Measurements from ENCODE around the gene LRRC37A. TPM values are rescaled to one million over a fixed set of nuclear protein-coding genes. Genes with fewer than 3 reads are reported as not detected.
"Not testable (repeated sequence)": the region's sequence is repeated elsewhere in the genome, so short reads cannot be mapped to it uniquely, and the experiment has no call there.

Gene LRRC37A
- total RNA-seq, 1 donor from 2014 or later, result 2.6 TPM

DNA sequence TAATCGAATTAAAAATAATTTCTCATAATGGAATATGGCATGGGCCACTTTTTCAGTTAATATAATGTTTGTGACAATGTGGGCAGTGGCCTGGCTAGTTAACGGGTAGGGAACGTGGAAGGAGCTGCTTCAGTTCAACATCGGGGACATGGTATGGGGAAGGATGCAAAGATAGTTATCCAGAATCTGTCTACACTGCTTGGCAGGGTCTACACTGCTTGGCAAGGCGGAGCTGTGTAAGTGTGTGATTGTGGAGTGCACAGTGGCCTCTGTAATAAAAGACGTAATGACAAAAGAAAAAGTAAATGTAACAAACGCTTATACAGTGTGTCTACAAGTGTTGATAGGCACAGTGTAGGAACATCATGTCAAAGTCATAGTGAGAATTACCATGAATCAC, 7.3 kb upstream of the LRRC37A start:
- DNase-seq (ENCODE audit: low spot score), result not testable (repeated sequence)

DNA sequence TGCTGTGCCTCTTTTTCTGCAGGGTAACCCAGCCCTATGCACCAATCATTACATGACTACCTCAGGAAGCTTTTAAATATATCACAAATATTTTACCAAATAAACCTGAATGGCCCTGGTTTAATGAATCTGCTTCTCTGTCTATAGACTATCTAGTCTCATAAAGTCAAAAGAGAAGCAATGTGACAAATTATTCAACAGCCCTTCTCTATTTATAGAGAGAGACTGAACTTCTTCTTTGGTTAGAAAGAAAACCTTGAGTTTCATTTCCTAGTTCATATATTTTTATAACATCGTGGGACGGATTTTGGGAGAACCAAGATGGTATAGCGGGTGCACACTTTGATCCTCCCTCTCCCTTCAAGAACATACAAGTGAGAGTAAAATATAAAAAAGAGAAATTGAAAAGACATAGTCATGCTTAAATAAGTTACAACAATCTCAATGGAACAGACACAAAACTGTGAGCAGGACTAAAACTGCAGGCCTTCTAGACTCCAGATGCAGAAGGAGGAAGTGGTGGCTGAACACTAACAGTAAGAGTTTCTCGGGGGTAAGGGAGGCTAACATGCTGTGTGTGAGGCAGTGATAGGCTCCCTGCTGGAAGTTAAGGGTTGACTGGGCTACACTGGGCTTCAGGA, 3.9 kb upstream of the LRRC37A start:
- not testable (repeated sequence) for DNase-seq (ENCODE audit: low spot score)

DNA sequence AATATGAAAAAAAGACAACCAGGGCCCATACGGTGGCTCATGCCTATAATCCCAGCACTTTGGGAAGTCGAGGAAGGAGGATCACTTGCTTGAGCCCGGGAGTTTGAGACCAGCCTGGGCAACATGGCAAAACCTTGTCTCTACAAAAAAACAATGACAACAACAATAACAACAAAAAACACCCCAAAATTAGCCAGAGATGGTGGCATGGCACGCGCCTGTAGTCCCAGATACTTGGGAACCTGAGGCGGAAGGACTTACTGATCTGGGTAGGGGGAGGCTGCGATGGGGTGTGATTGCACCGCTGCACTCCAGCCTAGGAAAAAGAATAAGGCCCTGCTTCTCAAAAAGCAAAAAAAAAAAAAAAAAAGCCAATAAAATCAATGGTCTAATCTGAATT, 3.3 kb upstream of the LRRC37A start:
- DNase-seq (ENCODE audit: low spot score), result not testable (repeated sequence)

DNA sequence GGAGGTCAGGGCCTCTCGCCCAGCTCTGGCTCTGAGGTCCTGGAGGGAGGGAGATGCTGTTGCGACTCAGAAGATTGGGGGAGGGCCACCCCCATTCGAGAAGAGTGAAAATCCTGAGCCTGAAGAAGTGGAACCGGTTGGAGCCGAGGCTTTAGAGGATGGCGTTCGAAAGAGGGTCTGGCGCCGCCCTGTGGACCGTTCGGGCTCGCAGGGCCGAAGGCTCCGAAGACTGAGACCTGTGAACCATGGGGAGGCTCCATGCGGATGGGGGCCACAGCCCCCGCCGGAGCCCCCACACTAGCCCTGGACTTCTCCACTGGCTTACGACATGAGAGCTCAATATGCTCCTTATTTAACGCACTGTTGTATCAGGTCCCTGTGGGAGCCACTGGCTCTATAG, 46.3 kb downstream of the LRRC37A start:
- DNase-seq (ENCODE audit: low spot score), result not testable (repeated sequence)

DNA sequence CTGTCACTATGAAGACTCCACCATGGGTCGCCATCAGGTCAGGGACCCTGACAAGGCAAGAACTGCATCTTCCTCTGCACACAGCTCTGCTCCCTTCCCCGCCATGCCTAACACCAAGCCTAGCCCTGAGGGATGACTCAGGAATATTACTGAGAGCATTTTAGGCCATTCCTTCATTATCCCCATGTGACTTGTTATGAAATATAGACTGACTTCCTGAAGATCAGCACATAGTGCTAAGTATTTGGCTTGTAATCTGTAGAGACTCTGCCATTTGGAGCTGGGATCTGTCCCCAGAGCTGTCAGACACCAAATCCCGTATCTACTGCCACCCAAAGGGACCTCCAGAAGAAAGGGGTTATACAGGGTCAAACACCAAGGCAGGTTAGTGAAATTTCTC, 47.2 kb downstream of the LRRC37A start:
- not testable (repeated sequence) for DNase-seq (ENCODE audit: low spot score)

DNA sequence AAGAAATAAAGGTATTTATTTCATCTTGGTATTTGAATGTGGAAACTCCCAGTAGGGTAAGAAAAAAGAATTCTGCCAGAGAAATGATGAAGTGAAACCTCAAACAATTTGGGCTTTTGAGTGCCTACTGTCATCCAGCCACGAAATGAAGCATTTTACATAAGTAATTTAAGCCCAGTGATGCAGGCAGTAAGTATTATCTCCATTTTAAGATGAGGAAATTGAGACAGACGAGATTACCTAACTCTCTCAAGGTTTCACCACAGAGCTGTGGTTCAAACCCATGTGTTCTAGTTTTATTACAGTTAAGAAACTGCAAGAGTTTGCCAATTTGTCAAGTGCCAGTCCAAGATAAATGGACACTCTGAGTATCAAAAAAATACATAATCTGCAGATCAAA, 53.4 kb downstream of the LRRC37A start:
- DNase-seq (ENCODE audit: low spot score), result not testable (repeated sequence)

DNA sequence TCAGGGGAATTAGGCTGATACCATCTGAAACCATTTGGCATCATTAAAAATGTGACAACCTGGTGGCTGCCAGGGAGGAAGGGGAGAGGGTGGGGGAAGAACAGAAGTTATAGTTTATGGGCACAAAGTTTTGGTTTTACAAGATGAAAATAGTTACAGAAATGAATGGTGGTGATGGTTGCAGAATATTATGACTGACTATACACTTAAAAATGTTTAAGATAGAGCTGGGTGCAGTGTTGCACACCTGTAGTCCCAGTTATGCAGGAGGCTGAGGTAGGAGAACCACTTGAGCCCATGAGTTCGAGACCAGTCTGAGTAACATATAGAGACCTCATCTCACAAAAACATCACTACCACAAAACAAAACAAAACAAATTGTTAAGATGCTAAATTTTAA, 54.1 kb downstream of the LRRC37A start:
- DNase-seq (ENCODE audit: low spot score), result not testable (repeated sequence)

DNA sequence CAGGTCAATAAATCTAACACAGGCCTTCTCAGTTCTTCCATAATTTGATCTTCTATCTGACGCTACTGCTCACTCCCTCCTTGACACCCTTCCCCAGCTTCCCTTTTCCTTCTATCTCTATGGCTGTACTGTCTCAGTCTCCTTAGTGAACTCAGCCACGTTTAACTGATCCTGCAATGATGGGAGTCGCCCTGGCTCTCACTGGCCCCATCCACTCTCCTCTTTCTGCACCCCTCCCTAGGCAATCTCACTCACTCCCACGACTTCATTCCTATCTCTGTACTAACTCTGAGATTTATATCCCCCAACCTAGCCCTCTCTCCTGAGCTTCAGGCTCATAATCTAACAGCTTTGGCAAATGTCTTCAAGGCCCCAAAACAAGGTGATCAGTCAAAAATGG, 58.9 kb downstream of the LRRC37A start:
- not testable (repeated sequence) for DNase-seq (ENCODE audit: low spot score)

DNA sequence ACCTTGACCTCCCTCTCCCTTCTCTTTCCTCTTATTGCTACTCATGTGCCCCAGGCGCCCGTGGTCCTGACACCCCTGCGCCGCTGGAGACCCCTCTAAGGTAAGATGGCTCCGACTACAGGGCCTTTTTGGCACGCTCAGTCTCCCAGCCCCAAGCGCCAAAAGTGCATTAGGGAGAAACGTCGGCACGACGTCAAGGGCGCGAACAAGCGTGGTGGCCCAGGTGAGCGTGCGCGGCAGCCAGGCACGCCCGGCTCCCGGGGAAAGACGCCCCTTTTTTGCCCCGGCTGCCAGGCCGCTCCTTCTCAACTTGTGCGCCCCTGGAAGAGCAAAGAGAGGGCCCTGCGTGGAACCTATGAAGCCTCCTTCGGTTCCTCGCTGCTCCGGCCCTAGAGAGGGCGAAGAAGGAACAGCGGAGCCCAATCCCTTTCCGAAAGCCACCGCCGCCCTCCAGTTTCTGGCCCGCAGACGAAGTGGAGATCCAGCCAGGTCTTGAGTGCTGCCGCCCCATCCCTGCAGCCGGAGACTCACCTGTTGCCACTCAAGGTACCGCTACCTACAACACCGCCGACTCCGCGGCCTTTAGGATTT, 66.3 kb downstream of the LRRC37A start:
- not testable (repeated sequence) for DNase-seq (ENCODE audit: low spot score)

DNA sequence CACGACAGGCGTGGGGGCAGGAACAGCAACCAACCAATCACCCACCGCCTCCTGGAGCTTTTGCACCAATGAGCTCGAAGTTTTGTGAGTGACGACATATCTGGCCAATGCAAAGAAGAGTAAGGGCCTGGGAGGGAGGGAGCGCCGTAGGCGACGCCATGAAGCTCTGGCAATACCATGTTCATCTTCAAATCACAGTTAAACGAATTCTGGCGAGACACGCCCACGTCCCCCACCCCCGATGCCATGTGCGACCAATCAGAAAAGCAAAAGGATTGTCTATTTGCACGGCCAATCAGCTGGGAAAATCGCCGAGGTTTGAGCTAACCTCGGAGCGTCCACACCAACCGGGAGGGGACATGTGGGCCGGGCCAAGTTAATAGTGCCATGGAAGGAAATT, 66.8 kb downstream of the LRRC37A start, which contains the start of gene ARL17B:
Gene ARL17B, minus strand, starts transcription at position 12 of the 400 bp plus-strand sequence. CDS start 3,369 bp downstream, outside the sequence.
- DNase-seq (ENCODE audit: low spot score), result peak; percentile 97

DNA sequence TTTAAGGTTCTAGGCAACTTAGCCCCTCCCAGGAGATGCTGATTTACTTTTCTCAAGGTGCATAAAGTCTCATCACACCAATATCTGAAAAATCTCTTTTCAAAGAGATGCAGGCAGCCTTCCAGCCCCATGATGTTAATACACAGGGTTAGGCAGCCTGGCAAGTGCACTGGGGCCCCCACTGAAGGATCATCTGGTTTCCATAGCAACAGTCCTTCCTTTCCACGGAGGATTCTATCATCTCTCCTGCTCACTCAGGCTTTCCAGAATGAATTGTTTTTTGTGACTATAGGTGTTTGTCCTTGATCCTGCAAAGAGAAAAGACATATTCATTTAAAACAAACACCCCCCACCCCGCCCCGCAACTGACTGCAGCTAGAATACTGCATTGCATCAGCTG, 72.6 kb downstream of the LRRC37A start:
- DNase-seq (ENCODE audit: low spot score), result not testable (repeated sequence)

DNA sequence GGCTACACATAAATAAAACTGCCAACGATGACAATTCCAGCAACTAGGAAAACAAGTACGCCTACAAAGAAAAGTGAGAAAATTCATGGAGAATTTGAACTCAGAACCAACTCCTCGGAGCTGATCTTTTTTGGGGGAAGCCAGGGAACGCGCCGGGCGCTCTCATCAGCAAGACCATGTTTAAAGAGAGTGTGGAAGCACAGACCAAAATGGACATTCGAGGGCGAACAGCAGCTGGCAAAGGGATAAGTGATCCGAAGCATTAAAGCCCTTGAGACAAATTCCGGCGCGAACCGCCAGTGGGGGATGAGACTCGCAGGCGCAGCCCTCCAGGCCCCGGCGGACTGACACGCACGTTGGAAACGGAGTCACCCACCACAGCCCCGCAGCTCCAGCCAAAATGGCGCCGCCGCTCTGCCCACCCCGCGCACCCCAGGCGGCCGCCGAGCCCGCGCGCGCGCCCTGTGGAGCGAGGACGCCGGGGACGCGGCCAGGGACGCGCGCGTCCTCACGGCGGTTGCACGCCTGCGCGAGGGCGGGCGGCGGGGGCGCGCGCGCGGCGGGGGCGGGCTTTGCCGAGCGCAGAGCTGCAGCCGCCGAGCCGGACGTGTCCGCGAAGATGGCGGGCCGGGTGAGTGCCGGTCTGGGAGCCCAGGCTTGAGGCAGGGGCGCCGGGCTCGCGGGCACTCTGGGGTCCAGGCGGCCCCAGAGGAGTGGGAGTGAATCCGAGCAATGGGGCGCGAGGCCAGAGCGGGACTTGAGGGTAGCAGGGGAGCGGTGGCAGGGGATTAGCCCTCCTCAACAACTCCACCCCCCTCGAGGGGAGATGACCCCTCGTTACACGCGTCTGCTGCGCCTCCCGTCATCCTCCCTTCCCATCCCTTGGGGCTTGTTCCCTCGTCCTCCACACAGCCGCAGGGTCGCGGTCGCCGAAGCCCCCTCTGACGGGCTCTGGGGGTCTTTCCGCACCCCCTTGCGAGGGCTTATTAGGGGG, 77.6 kb downstream of the LRRC37A start:
- not testable (repeated sequence) for DNase-seq (ENCODE audit: low spot score)

DNA sequence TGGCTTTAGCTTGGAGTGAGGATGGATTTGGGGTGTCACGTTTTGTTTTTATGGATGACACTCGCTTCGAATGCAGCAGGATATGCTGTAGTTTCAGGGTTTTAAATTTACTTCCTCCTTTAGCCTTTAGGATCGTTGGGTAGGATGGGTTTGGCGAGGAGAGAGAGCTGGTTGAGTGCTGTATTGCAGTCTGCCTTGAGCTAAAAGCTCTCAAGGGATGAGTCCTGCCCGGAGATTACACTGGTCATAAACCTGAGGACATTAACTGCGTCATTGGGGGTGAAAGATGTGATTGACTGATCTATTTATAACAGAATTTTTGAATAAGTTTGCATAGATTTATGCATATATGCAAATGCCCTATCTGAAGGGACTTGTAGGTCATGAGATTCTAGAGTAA, 78.5 kb downstream of the LRRC37A start:
- not testable (repeated sequence) for DNase-seq (ENCODE audit: low spot score)

DNA sequence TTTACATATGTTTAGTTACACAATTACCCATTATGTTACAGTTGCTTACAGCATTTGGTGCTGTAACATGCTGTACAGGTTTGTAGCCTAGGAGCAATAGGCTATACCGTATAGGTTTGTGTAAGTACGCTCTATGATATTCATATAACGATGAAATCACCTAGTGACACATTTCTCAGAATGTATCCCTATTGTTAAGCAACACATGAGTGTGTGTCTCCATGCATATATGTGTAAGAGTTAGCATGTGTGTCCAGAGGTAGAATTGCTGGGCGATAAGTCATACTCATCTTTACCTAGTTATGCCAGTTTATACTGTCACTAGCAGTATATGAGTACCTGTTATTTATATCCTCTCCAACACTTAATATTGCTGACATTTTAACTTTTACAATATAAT, 88.2 kb downstream of the LRRC37A start:
- DNase-seq (ENCODE audit: low spot score), result not testable (repeated sequence)

DNA sequence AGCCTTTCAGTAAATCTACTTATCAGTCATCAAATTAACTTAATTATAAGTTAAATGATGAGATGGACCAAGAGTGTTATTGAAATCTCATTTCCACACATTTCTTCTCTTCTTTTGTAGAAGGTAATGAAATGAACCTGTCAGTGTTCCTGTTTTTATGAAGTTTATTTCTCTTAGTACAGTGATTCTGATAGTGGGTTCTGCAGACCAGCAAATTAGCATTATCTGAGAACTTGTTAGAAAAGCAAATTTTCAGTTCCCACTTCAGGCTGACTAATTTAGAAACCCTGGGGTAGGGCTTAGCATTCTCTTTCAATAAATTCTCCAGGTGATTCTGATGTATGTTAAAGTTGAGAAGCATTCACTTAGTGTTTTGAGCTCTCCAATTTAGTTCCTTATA, 90.6 kb downstream of the LRRC37A start:
- DNase-seq (ENCODE audit: low spot score), result not testable (repeated sequence)

Other genes starting within 250 kb of the LRRC37A start
- gene KANSL1, start 101.7 kb upstream of the LRRC37A start, total RNA-seq, result 88.1 TPM
- 20.9 TPM for gene ARL17B, start 66.6 kb downstream of the LRRC37A start, total RNA-seq
- gene LRRC37A2, start 217.3 kb downstream of the LRRC37A start, total RNA-seq, result 8.1 TPM

Measured in mucosa of gallbladder (tissue), 1 donor.